GM12864 (cell line): ENCODE measurements around the gene TSPYL6.
A peak's percentile ranks its signal among the peaks of the same experiment; 100 is the strongest.
"Not testable (repeated sequence)": the region's sequence is repeated elsewhere in the genome, so short reads cannot be mapped to it uniquely, and the experiment has no call there.

Experiments
- DNase-seq: peaks from one replicate; pipeline ENCODE4 v3.0.0-alpha.2; 2011; ENCODE audit warnings: low read depth
- H3K4me3 ChIP-seq: 2 replicates; pipeline ENCODE4 v1.5.1; 2011; ENCODE audit warnings: mild to moderate bottlenecking, low read depth, low read length, control low read depth
- TF ChIP-seq, protein P1 (sequence below): IDR thresholded peaks from 2 replicates; pipeline ENCODE4 v1.5.1; 2011; ENCODE audit warnings: low read depth, mild to moderate bottlenecking, moderate library complexity, low read length, control low read depth, inconsistent platforms; ENCODE audit errors: missing control alignments

TSPYL6 gene

DNA sequence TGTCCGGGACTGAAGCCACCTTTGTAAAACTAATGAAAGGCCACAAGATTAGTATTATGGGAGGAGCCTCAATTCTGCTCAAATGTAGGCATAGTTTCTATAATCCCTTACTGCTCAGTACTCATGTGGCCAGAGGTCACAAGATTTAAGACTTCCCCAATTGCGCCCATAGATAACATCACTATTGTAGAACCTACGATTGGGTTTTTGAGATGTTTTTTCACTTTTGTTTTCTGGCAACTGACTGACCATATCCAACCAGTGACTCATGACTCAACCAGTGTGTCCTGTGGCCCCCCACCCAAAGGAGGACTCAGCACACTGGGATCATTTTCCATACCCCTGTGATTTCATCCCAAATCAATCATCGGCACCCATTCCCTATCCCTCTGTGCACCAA is 15.2 kb upstream of the TSPYL6 start:
- no peak overlapping the region for H3K4me3 ChIP-seq
- no peak for DNase-seq
- TF ChIP-seq, protein P1, sequence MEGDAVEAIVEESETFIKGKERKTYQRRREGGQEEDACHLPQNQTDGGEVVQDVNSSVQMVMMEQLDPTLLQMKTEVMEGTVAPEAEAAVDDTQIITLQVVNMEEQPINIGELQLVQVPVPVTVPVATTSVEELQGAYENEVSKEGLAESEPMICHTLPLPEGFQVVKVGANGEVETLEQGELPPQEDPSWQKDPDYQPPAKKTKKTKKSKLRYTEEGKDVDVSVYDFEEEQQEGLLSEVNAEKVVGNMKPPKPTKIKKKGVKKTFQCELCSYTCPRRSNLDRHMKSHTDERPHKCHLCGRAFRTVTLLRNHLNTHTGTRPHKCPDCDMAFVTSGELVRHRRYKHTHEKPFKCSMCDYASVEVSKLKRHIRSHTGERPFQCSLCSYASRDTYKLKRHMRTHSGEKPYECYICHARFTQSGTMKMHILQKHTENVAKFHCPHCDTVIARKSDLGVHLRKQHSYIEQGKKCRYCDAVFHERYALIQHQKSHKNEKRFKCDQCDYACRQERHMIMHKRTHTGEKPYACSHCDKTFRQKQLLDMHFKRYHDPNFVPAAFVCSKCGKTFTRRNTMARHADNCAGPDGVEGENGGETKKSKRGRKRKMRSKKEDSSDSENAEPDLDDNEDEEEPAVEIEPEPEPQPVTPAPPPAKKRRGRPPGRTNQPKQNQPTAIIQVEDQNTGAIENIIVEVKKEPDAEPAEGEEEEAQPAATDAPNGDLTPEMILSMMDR: no peak

DNA sequence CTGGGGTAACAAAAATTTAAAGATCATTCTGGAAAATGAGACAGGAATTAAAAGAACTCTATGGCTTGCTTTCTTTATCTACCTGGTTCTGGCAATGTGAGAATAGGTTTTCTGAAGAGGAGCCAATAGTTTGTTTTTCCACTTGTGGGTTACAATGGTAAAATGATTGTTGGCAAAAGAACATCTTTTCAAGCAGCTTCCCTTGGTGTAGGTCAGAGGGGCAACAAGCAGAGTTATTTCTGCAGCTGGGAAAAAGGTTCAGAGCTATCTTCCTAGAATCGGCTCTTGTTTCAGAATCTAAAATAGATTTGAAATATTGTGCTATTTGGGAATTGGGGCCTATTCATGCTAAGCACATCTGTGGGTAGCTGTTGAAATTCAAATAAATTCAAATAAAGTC is 11.5 kb upstream of the TSPYL6 start:
- H3K4me3 ChIP-seq: no peak overlapping the region
- TF ChIP-seq, protein P1: no peak
- no peak for DNase-seq

DNA sequence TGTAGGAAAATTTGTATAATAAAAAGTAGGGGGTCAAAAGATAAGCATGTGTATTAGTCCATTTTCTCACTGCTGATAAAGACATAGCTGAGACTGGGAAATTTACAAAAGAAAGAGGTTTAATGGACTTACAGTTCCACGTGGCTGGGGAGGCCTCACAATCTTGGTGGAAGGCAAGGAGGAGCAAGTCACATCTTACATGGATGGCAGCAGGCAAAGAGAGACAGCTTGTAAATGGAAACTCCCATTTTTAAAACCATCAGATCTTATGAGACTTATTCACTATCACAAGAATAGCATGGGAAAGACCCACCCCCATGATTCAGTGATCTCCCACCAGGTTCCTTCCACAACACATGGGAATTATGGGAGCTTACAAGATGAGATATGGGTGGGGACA is 9.1 kb upstream of the TSPYL6 start:
- DNase-seq, H3K4me3 ChIP-seq: not testable (repeated sequence)

DNA sequence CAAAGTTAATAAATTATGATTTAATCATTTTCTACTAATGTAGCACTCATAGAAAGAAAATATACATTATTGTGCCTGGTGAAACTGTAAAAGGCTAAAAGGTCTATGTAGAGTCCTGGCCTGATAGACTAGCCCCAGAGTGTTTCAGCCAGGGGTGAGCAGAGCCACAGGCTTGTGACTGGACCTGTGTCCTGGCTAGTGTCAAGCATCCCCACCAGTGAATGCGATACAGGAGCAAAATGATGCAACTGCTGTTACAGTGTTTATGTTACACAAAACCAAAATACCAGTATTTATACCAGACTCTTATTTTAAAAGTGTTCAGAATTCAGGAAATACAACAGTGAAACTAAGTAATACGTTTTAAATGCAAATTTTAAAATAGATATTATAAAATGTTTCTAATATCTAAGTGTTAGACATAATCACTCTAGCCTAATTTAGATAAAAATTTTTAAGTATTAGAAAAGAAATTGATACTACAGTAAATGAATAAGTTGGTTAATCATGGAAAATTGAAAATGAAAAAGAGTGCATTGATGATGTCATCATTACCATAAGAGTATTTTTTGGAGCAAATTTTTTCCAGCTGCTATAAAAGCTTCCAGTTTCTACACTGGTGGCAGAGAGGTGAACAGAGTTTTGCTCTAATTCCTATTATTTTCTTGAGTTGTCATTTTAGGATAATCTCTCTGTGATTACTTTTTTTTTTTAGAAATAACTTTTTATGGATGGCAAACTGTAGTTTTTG is 6.2 kb upstream of the TSPYL6 start:
- no peak overlapping the region for H3K4me3 ChIP-seq
- TF ChIP-seq, protein P1: no peak
- no peak for DNase-seq

DNA sequence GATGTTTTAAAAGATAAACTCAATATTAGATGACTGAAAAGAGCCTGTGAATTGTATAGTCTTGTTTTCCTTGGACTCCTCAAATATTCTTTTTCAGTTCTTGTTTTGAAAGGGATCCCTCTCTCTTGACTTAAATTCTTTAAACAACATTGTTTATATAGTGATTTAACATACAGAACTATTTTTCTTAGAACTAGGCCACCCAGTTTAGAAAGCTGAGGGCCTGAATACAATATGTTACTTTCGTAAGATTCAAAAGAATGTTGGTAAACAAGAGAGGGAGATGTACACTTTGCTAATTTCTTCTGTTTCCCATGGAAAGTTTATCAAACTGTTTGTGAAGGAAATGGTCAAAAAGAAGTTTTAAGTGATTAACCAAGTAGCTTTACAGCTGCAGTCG is 5.5 kb upstream of the TSPYL6 start:
- TF ChIP-seq, protein P1: no peak
- H3K4me3 ChIP-seq: no peak overlapping the region
- DNase-seq: no peak

DNA sequence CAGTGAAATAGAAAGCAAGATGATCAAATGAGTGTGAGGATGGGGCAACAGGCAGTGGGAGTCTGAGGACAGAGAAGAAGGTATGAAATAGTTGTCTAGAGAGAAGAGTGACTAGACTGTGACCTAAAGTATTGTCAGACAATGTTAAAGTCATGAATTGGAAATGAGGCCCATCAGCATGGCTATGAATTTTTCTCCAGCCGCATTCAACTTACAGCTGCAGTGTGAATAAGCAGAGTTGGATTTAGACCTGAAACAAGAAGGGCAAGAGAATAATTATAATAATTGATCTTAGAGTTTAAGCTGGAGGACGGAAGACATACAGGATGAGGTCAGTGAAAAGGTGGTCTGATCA is 4.2 kb upstream of the TSPYL6 start:
- no peak overlapping the region for H3K4me3 ChIP-seq
- no peak for DNase-seq
- TF ChIP-seq, protein P1: no peak

DNA sequence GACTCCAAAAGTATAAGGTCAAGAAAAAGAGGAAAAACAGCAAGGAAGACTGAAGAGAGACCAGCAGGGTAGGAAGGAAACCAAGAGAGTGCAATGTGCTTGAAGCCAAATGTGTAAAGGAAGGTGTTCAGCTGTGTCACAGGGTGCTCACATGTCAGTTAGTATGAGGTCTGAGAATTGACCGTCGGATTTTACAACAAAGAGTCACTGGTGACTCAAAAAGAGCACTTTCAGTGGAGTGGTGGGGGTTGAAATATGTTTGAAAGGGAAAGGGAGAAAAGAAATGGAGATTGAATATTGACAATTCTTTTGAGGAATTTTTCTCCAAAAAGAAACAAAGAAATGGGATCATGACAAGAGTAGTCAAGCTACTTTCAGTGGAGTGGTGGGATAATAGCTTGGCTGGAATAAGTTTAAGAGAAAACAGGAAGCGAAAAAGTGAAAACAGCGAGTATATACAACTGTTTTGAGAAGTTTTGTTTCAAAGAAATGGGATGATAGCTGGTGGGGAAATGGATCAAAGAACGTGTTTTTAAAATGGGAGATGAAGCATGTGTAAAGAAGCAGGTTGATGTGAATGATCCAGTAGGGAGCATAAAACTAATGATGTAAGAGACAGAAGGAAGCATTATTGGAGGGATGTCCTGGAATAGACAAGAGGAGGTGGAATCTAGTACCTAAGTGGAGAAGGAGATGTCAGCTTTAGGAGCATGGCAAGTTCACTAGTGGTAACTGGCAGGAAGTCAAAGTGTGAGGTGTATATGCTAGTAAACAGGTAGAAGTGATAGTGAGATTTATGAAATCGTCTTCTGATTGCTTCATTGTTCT is 3.6 kb upstream of the TSPYL6 start:
- TF ChIP-seq, protein P1: no peak
- DNase-seq: peak; percentile 22
- no peak overlapping the region for H3K4me3 ChIP-seq
